HCT116 (cell line): ENCODE measurements around the gene CNN1. TPM values are rescaled to one million over a fixed set of nuclear protein-coding genes. Genes with fewer than 3 reads are reported as not detected.

Experiments used
- ATAC-seq: fragments of 200-7000 bp; cut with Tn5 transposase; 2 replicates; pipeline ENCODE4 v1.9.1; 2020; ENCODE audit warnings: mild to moderate bottlenecking, moderate library complexity
- BruUV-seq: library from RNA; stranded (reverse); fragments of 400-500 nt; replicated peaks from 2 replicates; lab custom pipeline; 2021; lab: Mats Ljungman, UMichigan
- CTCF ChIA-PET: fragments of 300-600 bp; sonication (Branson Sonifier 250); formaldehyde crosslinking; loops from one replicate; lab custom pipeline; 2021; ENCODE audit warnings: antibody characterized with exemption; lab: Charles Lee
- POLR2A ChIA-PET: fragments of 300-600, 350-600 bp; sonication (Branson Sonifier 250); formaldehyde crosslinking; loops from one replicate; lab custom pipeline; 2021; ENCODE audit warnings: antibody characterized with exemption; lab: Charles Lee
- RAD21 ChIA-PET, 2 experiments: fragments of 300-600 bp; sonication (Branson Sonifier 250); formaldehyde crosslinking; loops; one replicate each; lab custom pipeline; 2023; ENCODE audit warnings: low total read pairs in 2 of 2; ENCODE audit not compliant: uncharacterized antibody in 2 of 2, unreplicated experiment in 2 of 2, low non-redundant PET in 1 of 2; lab: Charles Lee
- DNase-seq: peaks from one replicate; pipeline ENCODE4 v3.0.0-alpha.2; 2010; ENCODE audit warnings: low read depth, low spot score
- H2AFZ ChIP-seq: fragments of 200-600 bp; shearing (Covaris generic), sonication (generic); 2 replicates; pipeline ENCODE4 v1.6.1; 2017; ENCODE audit warnings: low read depth, mixed run types, mixed read lengths, antibody characterized with exemption, low read length; ENCODE audit not compliant: poor library complexity, severe bottlenecking
- H3K27ac ChIP-seq: 2 replicates; pipeline ENCODE4 v1.5.1; 2012; ENCODE audit warnings: low read depth, low read length
- H3K27me3 ChIP-seq: fragments of 200-600 bp; sonication (generic); 2 replicates; pipeline ENCODE4 v1.6.1; 2016; ENCODE audit warnings: mixed run types, low read length, mixed read lengths; ENCODE audit not compliant: insufficient read depth
- H3K36me3 ChIP-seq, 2 experiments: fragments of 200-500 bp in 1 of 2; fragments of 200-600 bp in 1 of 2; sonication (Bioruptor generic) in 1 of 2; sonication (generic) in 1 of 2; 2 replicates each; pipeline versions ENCODE4 v1.5.1 to v1.6.1; 2014 to 2016; ENCODE audit warnings: low read length in 2 of 2, inconsistent platforms in 1 of 2, mixed read lengths in 1 of 2, mixed run types in 1 of 2; ENCODE audit not compliant: insufficient read depth in 2 of 2, control insufficient read depth in 1 of 2
- H3K4me1 ChIP-seq, 2 experiments: fragments of 200-600 bp in 1 of 2; sonication (generic) in 1 of 2; 2 replicates each; pipeline versions ENCODE4 v1.5.1 to v1.6.1; 2012 to 2017; ENCODE audit warnings: low read length in 2 of 2, inconsistent platforms in 1 of 2, mild to moderate bottlenecking in 1 of 2, mixed read lengths in 1 of 2, mixed run types in 1 of 2, moderate library complexity in 1 of 2; ENCODE audit not compliant: insufficient read depth in 2 of 2, control insufficient read depth in 1 of 2
- H3K4me2 ChIP-seq: fragments of 200-600 bp; sonication (generic); 2 replicates; pipeline ENCODE4 v1.6.1; 2017; ENCODE audit warnings: mixed run types, low read length, mixed read lengths
- H3K4me3 ChIP-seq, 2 experiments: fragments of 200-600 bp in 1 of 2; sonication (generic) in 1 of 2; replicated peaks in 1 of 2; 2 replicates each; pipeline ENCODE4 v1.5.1; 2011 to 2016; ENCODE audit warnings: low read length in 2 of 2, control low read depth in 1 of 2, low read depth in 1 of 2, mild to moderate bottlenecking in 1 of 2, mixed read lengths in 1 of 2, mixed run types in 1 of 2
- H3K79me2 ChIP-seq: fragments of 200-600 bp; sonication (generic); 2 replicates; pipeline ENCODE4 v1.6.1; 2017; ENCODE audit warnings: mild to moderate bottlenecking, mixed run types, low read length, moderate library complexity, mixed read lengths; ENCODE audit not compliant: insufficient read depth
- H3K9ac ChIP-seq: fragments of 200-600 bp; sonication (generic); 2 replicates; pipeline ENCODE4 v1.6.1; 2016; ENCODE audit warnings: low read length, mixed read lengths
- H3K9me2 ChIP-seq: fragments of 200-600 bp; sonication (generic), shearing (Covaris generic); 2 replicates; pipeline ENCODE4 v1.6.1; 2017; ENCODE audit warnings: mixed run types, mild to moderate bottlenecking, moderate library complexity; ENCODE audit not compliant: insufficient read depth
- H3K9me3 ChIP-seq, 2 experiments: fragments of 200-500 bp in 1 of 2; fragments of 200-600 bp in 1 of 2; sonication (Bioruptor generic) in 1 of 2; sonication (generic) in 1 of 2; 2 replicates each; pipeline ENCODE4 v1.6.1; 2014 to 2017; ENCODE audit warnings: low read length in 2 of 2, mixed read lengths in 2 of 2, inconsistent platforms in 1 of 2, low read depth in 1 of 2, mild to moderate bottlenecking in 1 of 2, mixed run types in 1 of 2, moderate library complexity in 1 of 2; ENCODE audit not compliant: control insufficient read depth in 1 of 2, insufficient read depth in 1 of 2
- H4K20me1 ChIP-seq: fragments of 200-600 bp; sonication (generic), shearing (Covaris generic); 2 replicates; pipeline ENCODE4 v1.6.1; 2017; ENCODE audit warnings: mixed run types, mild to moderate bottlenecking, moderate library complexity; ENCODE audit not compliant: insufficient read depth
- ATF3 ChIP-seq: IDR thresholded peaks from 2 replicates; pipeline ENCODE4 v1.6.1; 2012
- CBX3 ChIP-seq: IDR thresholded peaks from 2 replicates; pipeline ENCODE4 v1.6.1; 2012; ENCODE audit warnings: low read depth
- CEBPB ChIP-seq: IDR thresholded peaks from 2 replicates; pipeline ENCODE4 v1.6.1; 2012; ENCODE audit warnings: low read depth
- EGR1 ChIP-seq: IDR thresholded peaks from 2 replicates; pipeline ENCODE4 v1.6.1; 2012; ENCODE audit warnings: low read depth
- ELF1 ChIP-seq: IDR thresholded peaks from 2 replicates; pipeline ENCODE4 v1.6.1; 2012; ENCODE audit warnings: low read depth, borderline replicate concordance
- EZH2phosphoT487 ChIP-seq: fragments of 200-600 bp; IDR thresholded peaks from 2 replicates; pipeline ENCODE4 v1.6.1; 2018; ENCODE audit warnings: antibody characterized with exemption, borderline replicate concordance
- JUND ChIP-seq: IDR thresholded peaks from 2 replicates; pipeline ENCODE4 v1.6.1; 2012
- MAX ChIP-seq: IDR thresholded peaks from 2 replicates; pipeline ENCODE4 v1.6.1; 2012
- POLR2A ChIP-seq: IDR thresholded peaks from 2 replicates; pipeline ENCODE4 v1.7.0; 2011; ENCODE audit warnings: borderline replicate concordance; ENCODE audit not compliant: insufficient read depth, insufficient read length; ENCODE audit errors: extremely low read depth
- POLR2AphosphoS5 ChIP-seq: IDR thresholded peaks from 2 replicates; pipeline ENCODE4 v1.6.1; 2011; ENCODE audit warnings: mild to moderate bottlenecking, low read depth, low read length, moderate library complexity
- RAD21 ChIP-seq: IDR thresholded peaks from 2 replicates; pipeline ENCODE4 v1.6.1; 2012; ENCODE audit warnings: low read depth, mild to moderate bottlenecking
- REST ChIP-seq: IDR thresholded peaks from 2 replicates; pipeline ENCODE4 v1.6.1; 2012; ENCODE audit warnings: low read depth
- SIN3A ChIP-seq: IDR thresholded peaks from 2 replicates; pipeline ENCODE4 v1.6.1; 2012; ENCODE audit warnings: low read depth
- SP1 ChIP-seq: IDR thresholded peaks from 2 replicates; pipeline ENCODE4 v1.6.1; 2012; ENCODE audit warnings: low read depth
- SRF ChIP-seq: IDR thresholded peaks from 2 replicates; pipeline ENCODE4 v1.6.1; 2012; ENCODE audit warnings: low read depth
- TCF7L2 ChIP-seq: IDR thresholded peaks from 2 replicates; pipeline ENCODE4 v1.7.0; 2011; ENCODE audit warnings: borderline replicate concordance, inconsistent platforms; ENCODE audit not compliant: insufficient read depth, insufficient read length; ENCODE audit errors: extremely low read depth
- ZFX ChIP-seq: fragments of 450-650 bp; IDR thresholded peaks from 2 replicates; pipeline ENCODE4 v1.6.1; 2017
- ZNF274 ChIP-seq: fragments of 200-500 bp; sonication (Bioruptor generic); IDR thresholded peaks from 2 replicates; pipeline ENCODE4 v1.6.1; 2014; ENCODE audit warnings: mild to moderate bottlenecking, low read depth, low read length, inconsistent platforms
- intact Hi-C: fragments of 100-400 bp; cut with micrococcal nuclease; formaldehyde crosslinking; loops from 2 replicates; pipeline ENCODE4 v1.10.0; 2022
- total RNA-seq: library from RNA; stranded (reverse); gene quantifications from one replicate; pipeline ENCODE4 v1.2.1, GENCODE V29; 2021; ENCODE audit not compliant: unreplicated experiment

The CNN1 gene
- total RNA-seq, 1 experiment from 2014 or later = 0.64 TPM

GRCh38 chr19:11540645-11541044 lies 2.0 kb downstream of the CNN1 start:
- no peaks in the 10 kb centered on the region for H3K36me3 ChIP-seq
- intact Hi-C loops = no loop called here
- H3K27me3 ChIP-seq = no peaks in the 10 kb centered on the region
- H2AFZ ChIP-seq = no peak overlapping the region
- CTCF ChIA-PET = no interaction called here
- H3K9me2 ChIP-seq = no peaks in the 10 kb centered on the region
- no peak overlapping the region for H3K4me2 ChIP-seq
- no peak overlapping the region for H3K9ac ChIP-seq
- ATAC-seq (no peak), DNase-seq (no peak)
- TF ChIP-seq SP1 (no peak), MAX (no peak), RAD21 (no peak), SIN3A (no peak), JUND (no peak), SRF (no peak), EZH2phosphoT487 (no peak), CBX3 (no peak), POLR2A (no peak), POLR2AphosphoS5 (no peak), CEBPB (no peak), ELF1 (no peak), EGR1 (no peak), ZNF274 (no peak), TCF7L2 (no peak), ATF3 (no peak), ZFX (no peak), REST (no peak)
- no peaks in the 10 kb centered on the region for H3K79me2 ChIP-seq
- no peak overlapping the region for H3K27ac ChIP-seq
- H4K20me1 ChIP-seq = no peaks in the 10 kb centered on the region
- no peaks in the 10 kb centered on the region for H3K9me3 ChIP-seq
- BruUV-seq = no TSS peak
- H3K4me3 ChIP-seq = no peak overlapping the region
- POLR2A ChIA-PET = no interaction called here
- peaks cover 4 to 16% of the 10 kb centered on the region in 2 experiments for H3K4me1 ChIP-seq
- RAD21 ChIA-PET = no interaction called here
